Measurements from ENCODE around the gene CCDC69. TPM values are rescaled to one million over a fixed set of nuclear protein-coding genes. Genes with fewer than 3 reads are reported as not detected.
A peak's percentile ranks its signal among the peaks of the same experiment; 100 is the strongest.

Gene CCDC69
- total RNA-seq, 1 donor from 2014 or later, result 4.4 TPM

GRCh38 chr5:151254556-151254955 lies 30.7 kb upstream of the CCDC69 start:
- no peak for DNase-seq (ENCODE audit: low read depth)
- Histone ChIP-seq H3K27me3 (ENCODE audit: control insufficient read depth, insufficient read depth, low read length) (no peaks in the 10 kb centered on the region), H3K4me3 (ENCODE audit: low read depth, low read length) (no peak overlapping the region), H3K36me3 (ENCODE audit: control insufficient read depth, insufficient read depth, low read length) (no peaks in the 10 kb centered on the region)
- TF ChIP-seq CTCF (IDR thresholded peaks at IDR 0.05; ENCODE audit: insufficient read depth, low read length, poor library complexity, severe bottlenecking), result no peak

GRCh38 chr5:151253605-151253950 lies 29.7 kb upstream of the CCDC69 start:
- Histone ChIP-seq H3K4me3 (ENCODE audit: low read depth, low read length) (peak overlapping the region; percentile 69), H3K36me3 (ENCODE audit: control insufficient read depth, insufficient read depth, low read length) (no peaks in the 10 kb centered on the region), H3K27me3 (ENCODE audit: control insufficient read depth, insufficient read depth, low read length) (peaks cover 2% of the 10 kb centered on the region)
- TF ChIP-seq CTCF (IDR thresholded peaks at IDR 0.05; ENCODE audit: insufficient read depth, low read length, poor library complexity, severe bottlenecking), result no peak
- DNase-seq (ENCODE audit: low read depth), result no peak

GRCh38 chr5:151252762-151253604 lies 29.1 kb upstream of the CCDC69 start, which contains the start of gene GM2A:
Gene GM2A (plus strand): TSS chr5:151253185. CDS start chr5:151253217, 32 bp downstream.
- H3K4me3 ChIP-seq (ENCODE audit: low read depth, low read length), result peak within 1 kb of the TSS; percentile 69
- no peak for TF ChIP-seq CTCF (IDR thresholded peaks at IDR 0.05; ENCODE audit: insufficient read depth, low read length, poor library complexity, severe bottlenecking)
- no peaks in the 10 kb centered on the region for H3K36me3 ChIP-seq (ENCODE audit: control insufficient read depth, insufficient read depth, low read length)
- peak; percentile 97 for DNase-seq (ENCODE audit: low read depth)
- peaks cover 2% of the 10 kb centered on the region for H3K27me3 ChIP-seq (ENCODE audit: control insufficient read depth, insufficient read depth, low read length)

GRCh38 chr5:151251621-151252020 lies 27.7 kb upstream of the CCDC69 start:
- Histone ChIP-seq H3K36me3 (ENCODE audit: control insufficient read depth, insufficient read depth, low read length) (no peaks in the 10 kb centered on the region), H3K4me3 (ENCODE audit: low read depth, low read length) (no peak overlapping the region), H3K27me3 (ENCODE audit: control insufficient read depth, insufficient read depth, low read length) (peaks cover 2% of the 10 kb centered on the region)
- no peak for DNase-seq (ENCODE audit: low read depth)
- TF ChIP-seq CTCF (IDR thresholded peaks at IDR 0.05; ENCODE audit: insufficient read depth, low read length, poor library complexity, severe bottlenecking), result no peak

- DNase-seq (ENCODE audit: low read depth), result no peak
- no peaks in the 10 kb centered on the region for H3K36me3 ChIP-seq (ENCODE audit: control insufficient read depth, insufficient read depth, low read length)
- TF ChIP-seq CTCF (IDR thresholded peaks at IDR 0.05; ENCODE audit: insufficient read depth, low read length, poor library complexity, severe bottlenecking), result no peak
- peaks cover 2% of the 10 kb centered on the region for H3K27me3 ChIP-seq (ENCODE audit: control insufficient read depth, insufficient read depth, low read length)
- no peak overlapping the region for H3K4me3 ChIP-seq (ENCODE audit: low read depth, low read length)
These were observed 27.2 kb upstream of the CCDC69 start for GRCh38 chr5:151251001-151251551.
